ENCODE measurements around the gene SOWAHA.

The SOWAHA gene

GRCh38 chr5:132834057-132834456 is 21.0 kb downstream of the SOWAHA start:
- TF ChIP-seq EZH2phosphoT487 (conservative IDR thresholded peaks at IDR 0.05; ENCODE audit: low read length), result no peak
- H3K9me2 ChIP-seq (replicated peaks; ENCODE audit: insufficient read depth, low read length), result no peaks in the 10 kb centered on the region
- no peaks in the 10 kb centered on the region for H3K9me3 ChIP-seq (ENCODE audit: insufficient read depth, low read length)
- no peaks in the 10 kb centered on the region for H3K36me3 ChIP-seq (ENCODE audit: low read length)
- H3F3A ChIP-seq (ENCODE audit: insufficient read depth), result no peaks in the 10 kb centered on the region
- H3K27ac ChIP-seq (ENCODE audit: low read depth, low read length), result no peak overlapping the region
- H3K27me3 ChIP-seq (ENCODE audit: low read length), result no peaks in the 10 kb centered on the region
- H3K4me2 ChIP-seq (ENCODE audit: low read depth, low read length, poor library complexity, severe bottlenecking), result no peak overlapping the region
- no peaks in the 10 kb centered on the region for H3K79me2 ChIP-seq (ENCODE audit: insufficient read depth, low read length)
- H3K9ac ChIP-seq (ENCODE audit: low read length), result no peak overlapping the region
- no peaks in the 10 kb centered on the region for H4K20me1 ChIP-seq (ENCODE audit: low read depth, low read length)
- no peak overlapping the region for H2AFZ ChIP-seq (ENCODE audit: low read depth, low read length, severe bottlenecking)
- H3K4me3 ChIP-seq (ENCODE audit: insufficient read depth, low read length, poor library complexity, severe bottlenecking), result no peak overlapping the region

DNA sequence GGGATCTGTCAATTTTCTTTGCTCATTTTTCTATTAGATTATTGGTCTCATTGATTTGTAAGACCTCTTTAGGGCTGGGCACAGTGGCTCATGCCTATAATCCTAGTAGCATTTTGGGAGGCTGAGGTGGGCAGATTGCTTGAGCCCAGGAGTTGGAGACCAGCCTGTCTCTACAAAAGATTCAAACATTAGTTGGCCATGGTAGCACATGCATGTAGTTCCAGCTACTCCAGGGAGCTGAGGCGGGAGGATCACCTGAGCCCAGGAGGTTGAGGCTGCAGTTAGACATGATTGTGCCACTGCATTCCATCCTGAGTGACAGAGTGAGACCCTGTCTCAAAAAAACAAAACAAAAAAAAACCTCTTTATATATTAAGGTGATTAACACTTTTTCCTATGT is 23.8 kb downstream of the SOWAHA start:
- Histone ChIP-seq H3K9me3 (ENCODE audit: insufficient read depth, low read length) (no peaks in the 10 kb centered on the region), H3K4me2 (ENCODE audit: low read depth, low read length, poor library complexity, severe bottlenecking) (no peak overlapping the region), H3K4me3 (ENCODE audit: insufficient read depth, low read length, poor library complexity, severe bottlenecking) (no peak overlapping the region), H3K27me3 (ENCODE audit: low read length) (no peaks in the 10 kb centered on the region), H3F3A (ENCODE audit: insufficient read depth) (no peaks in the 10 kb centered on the region), H3K79me2 (ENCODE audit: insufficient read depth, low read length) (no peaks in the 10 kb centered on the region), H3K9ac (ENCODE audit: low read length) (no peak overlapping the region), H4K20me1 (ENCODE audit: low read depth, low read length) (no peaks in the 10 kb centered on the region), H2AFZ (ENCODE audit: low read depth, low read length, severe bottlenecking) (no peak overlapping the region), H3K36me3 (ENCODE audit: low read length) (no peaks in the 10 kb centered on the region), H3K27ac (ENCODE audit: low read depth, low read length) (no peak overlapping the region), H3K9me2 (replicated peaks; ENCODE audit: insufficient read depth, low read length) (no peaks in the 10 kb centered on the region)
- no peak for TF ChIP-seq EZH2phosphoT487 (conservative IDR thresholded peaks at IDR 0.05; ENCODE audit: low read length)
- TF ChIP-seq CTCF (IDR thresholded peaks at IDR 0.05; ENCODE audit: insufficient read depth, low read length, poor library complexity, severe bottlenecking), result no peak

DNA sequence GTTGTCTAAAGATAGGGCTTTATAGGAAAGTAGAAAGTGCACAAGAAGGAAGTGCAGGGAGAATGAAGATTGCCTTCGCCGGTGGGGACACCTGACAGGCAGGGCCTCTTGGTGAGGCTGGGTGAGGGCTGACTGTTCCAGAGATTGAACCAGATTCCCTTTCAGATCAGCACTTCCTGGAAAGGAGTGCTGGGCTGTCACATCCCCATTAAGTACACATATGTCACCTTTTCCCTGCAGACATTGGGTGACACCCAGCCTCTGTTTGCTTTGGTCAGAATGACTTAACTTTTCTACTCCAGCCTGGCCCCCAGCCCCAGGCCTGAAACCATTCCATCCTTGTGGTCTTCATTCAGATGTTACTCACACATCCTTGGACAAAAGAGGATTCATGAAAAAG is 24.8 kb downstream of the SOWAHA start:
- no peak overlapping the region for H3K4me3 ChIP-seq (ENCODE audit: insufficient read depth, low read length, poor library complexity, severe bottlenecking)
- no peaks in the 10 kb centered on the region for H3K36me3 ChIP-seq (ENCODE audit: low read length)
- no peak overlapping the region for H2AFZ ChIP-seq (ENCODE audit: low read depth, low read length, severe bottlenecking)
- H4K20me1 ChIP-seq (ENCODE audit: low read depth, low read length), result no peaks in the 10 kb centered on the region
- no peaks in the 10 kb centered on the region for H3K27me3 ChIP-seq (ENCODE audit: low read length)
- H3K9me2 ChIP-seq (replicated peaks; ENCODE audit: insufficient read depth, low read length), result no peaks in the 10 kb centered on the region
- H3K9ac ChIP-seq (ENCODE audit: low read length), result no peak overlapping the region
- H3K4me2 ChIP-seq (ENCODE audit: low read depth, low read length, poor library complexity, severe bottlenecking), result no peak overlapping the region
- no peak overlapping the region for H3K27ac ChIP-seq (ENCODE audit: low read depth, low read length)
- H3F3A ChIP-seq (ENCODE audit: insufficient read depth), result no peaks in the 10 kb centered on the region
- no peak for TF ChIP-seq CTCF (IDR thresholded peaks at IDR 0.05; ENCODE audit: insufficient read depth, low read length, poor library complexity, severe bottlenecking)
- H3K79me2 ChIP-seq (ENCODE audit: insufficient read depth, low read length), result no peaks in the 10 kb centered on the region
- no peaks in the 10 kb centered on the region for H3K9me3 ChIP-seq (ENCODE audit: insufficient read depth, low read length)

DNA sequence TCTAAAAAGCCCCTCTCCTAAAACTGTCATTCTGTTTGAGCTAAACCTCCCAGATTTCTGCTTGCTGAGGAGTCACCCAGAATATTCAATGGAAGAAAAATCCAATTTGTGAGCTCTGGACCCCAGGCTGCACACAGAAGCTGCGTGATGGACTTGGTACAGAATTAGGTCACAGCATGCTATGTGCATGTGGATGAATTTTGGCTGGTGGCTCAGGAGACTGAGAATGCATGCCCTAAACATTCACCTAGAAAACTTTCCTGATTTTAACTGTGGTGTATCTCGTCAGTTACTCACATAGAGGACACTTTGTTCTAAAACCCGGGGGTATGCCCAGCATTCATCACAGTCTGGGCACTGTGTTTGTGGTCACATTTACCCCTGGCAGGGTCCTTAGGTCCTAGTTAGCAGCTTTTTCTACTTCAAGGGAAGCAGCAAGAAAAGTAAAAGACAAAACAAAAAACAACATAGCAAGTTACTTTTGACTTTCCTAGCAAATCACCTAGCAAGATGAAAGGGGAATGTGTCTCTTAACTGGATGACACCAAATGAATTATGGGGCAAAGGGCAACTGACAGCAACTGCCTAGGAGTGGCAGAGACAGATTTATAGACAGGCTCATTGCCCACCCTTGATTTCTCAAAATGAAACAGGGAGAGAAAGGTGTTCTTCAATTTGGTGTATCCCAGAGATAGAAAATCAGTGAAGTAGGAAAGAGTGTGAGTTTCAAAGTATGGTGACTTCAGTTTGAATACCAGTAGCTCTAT is 25.6 kb downstream of the SOWAHA start:
- Histone ChIP-seq H3F3A (ENCODE audit: insufficient read depth) (no peaks in the 10 kb centered on the region), H3K79me2 (ENCODE audit: insufficient read depth, low read length) (no peaks in the 10 kb centered on the region), H3K36me3 (ENCODE audit: low read length) (no peaks in the 10 kb centered on the region), H3K9me3 (ENCODE audit: insufficient read depth, low read length) (no peaks in the 10 kb centered on the region), H4K20me1 (ENCODE audit: low read depth, low read length) (no peaks in the 10 kb centered on the region), H3K4me3 (ENCODE audit: insufficient read depth, low read length, poor library complexity, severe bottlenecking) (no peak overlapping the region), H3K27ac (ENCODE audit: low read depth, low read length) (no peak overlapping the region), H3K4me2 (ENCODE audit: low read depth, low read length, poor library complexity, severe bottlenecking) (no peak overlapping the region), H3K27me3 (ENCODE audit: low read length) (no peaks in the 10 kb centered on the region), H2AFZ (ENCODE audit: low read depth, low read length, severe bottlenecking) (no peak overlapping the region), H3K9ac (ENCODE audit: low read length) (no peak overlapping the region), H3K9me2 (replicated peaks; ENCODE audit: insufficient read depth, low read length) (no peaks in the 10 kb centered on the region)
- TF ChIP-seq EZH2phosphoT487 (conservative IDR thresholded peaks at IDR 0.05; ENCODE audit: low read length) (no peak), CTCF (IDR thresholded peaks at IDR 0.05; ENCODE audit: insufficient read depth, low read length, poor library complexity, severe bottlenecking) (no peak)
